K562 (cell line): ENCODE data around the gene TP63.

Experiments used
- CREB1 ChIP-seq, 2 experiments: sonication (generic) in 1 of 2; formaldehyde crosslinking in 1 of 2; IDR thresholded peaks; 2 replicates each; pipeline versions ENCODE4 v1.6.1 to v1.8.0; 2012 to 2022; ENCODE audit warnings: inconsistent platforms in 1 of 2, mild to moderate bottlenecking in 1 of 2, missing genetic modification reagents in 1 of 2, moderate library complexity in 1 of 2
- CREM ChIP-seq: IDR thresholded peaks from 2 replicates; pipeline ENCODE4 v1.6.1; 2014; ENCODE audit warnings: antibody characterized with exemption, low read depth
- CTCF ChIP-seq, 3 experiments: IDR thresholded peaks in 2 of 3; conservative IDR thresholded peaks in 1 of 3; 2 replicates each; pipeline ENCODE4 v1.5.1; 2011 to 2012; ENCODE audit warnings: low read length in 3 of 3, mild to moderate bottlenecking in 3 of 3, control low read depth in 2 of 3, improper control_type of control experiment in 1 of 3, inconsistent platforms in 1 of 3, low read depth in 1 of 3, mixed read lengths in 1 of 3, moderate library complexity in 1 of 3; ENCODE audit not compliant: insufficient read depth in 2 of 3
- EP300 ChIP-seq: IDR thresholded peaks from 2 replicates; pipeline ENCODE4 v1.6.1; 2012; ENCODE audit warnings: low read length, improper control_type of control experiment
- GABPA ChIP-seq: fragments of 200-800 bp; sonication (Bioruptor generic); conservative IDR thresholded peaks from 2 replicates; pipeline ENCODE4 v1.6.1; 2016; ENCODE audit warnings: low read depth, missing genetic modification characterization, missing compliant biosample characterization
- GTF3C2 ChIP-seq: IDR thresholded peaks from 3 replicates; pipeline ENCODE4 v1.6.1; 2011; ENCODE audit warnings: borderline replicate concordance, mild to moderate bottlenecking, moderate library complexity; ENCODE audit not compliant: insufficient read length; ENCODE audit errors: extremely low read depth
- LEF1 ChIP-seq: fragments of 450-650 bp; IDR thresholded peaks from 2 replicates; pipeline ENCODE4 v1.6.1; 2016; ENCODE audit warnings: mild to moderate bottlenecking
- NFYB ChIP-seq: IDR thresholded peaks from 2 replicates; pipeline ENCODE4 v1.6.1; 2011; ENCODE audit warnings: mild to moderate bottlenecking, moderate library complexity; ENCODE audit not compliant: insufficient read length; ENCODE audit errors: extremely low read depth
- SFPQ ChIP-seq: fragments of 200-400 bp; formaldehyde crosslinking; IDR thresholded peaks from 2 replicates; pipeline ENCODE4 v1.6.1; 2017; ENCODE audit warnings: mild to moderate bottlenecking, low read depth, low read length, moderate library complexity
- SMC3 ChIP-seq: conservative IDR thresholded peaks from 2 replicates; pipeline ENCODE4 v1.6.1; 2011; ENCODE audit warnings: low read depth, low read length, improper control_type of control experiment; ENCODE audit not compliant: insufficient read depth
- ZBTB34 ChIP-seq: fragments of 250-450 bp; sonication (Bioruptor Pico); IDR thresholded peaks from 2 replicates; pipeline ENCODE4 v1.8.0; 2021; ENCODE audit warnings: mild to moderate bottlenecking, moderate library complexity

GRCh38 chr3:189868061-189868460, 236.9 kb downstream of the TP63 start:
- TF ChIP-seq SFPQ (no peak), LEF1 (no peak), NFYB (no peak), EP300 (no peak), CREB1 (IDR thresholded peaks at IDR 0.05) (no peak), CREB1 (CRISPR knock-in tag; IDR thresholded peaks at IDR 0.05) (no peak), CTCF (IDR thresholded peaks at IDR 0.05 in 2 of 3, conservative IDR thresholded peaks at IDR 0.05 in 1 of 3; ENCODE audit: insufficient read depth in 2 of 3, low read depth in 1 of 3, low read length in 3 of 3) (no peak), SMC3 (no peak), GTF3C2 (no peak), ZBTB34 (no peak), GABPA (no peak), CREM (no peak)
